PC-9 (cell line): ENCODE results near the gene GIMAP1. TPM values are rescaled to one million over a fixed set of nuclear protein-coding genes. Genes with fewer than 3 reads are reported as not detected.
"Not testable (repeated sequence)": the region's sequence is repeated elsewhere in the genome, so short reads cannot be mapped to it uniquely, and the experiment has no call there.

Source experiments
- Bru-seq: library from RNA; stranded (reverse); fragments of 400-500 nt; gene quantifications from one replicate; lab custom pipeline; 2021; lab: Mats Ljungman, UMichigan
- BruChase-seq, 2 experiments: library from RNA; stranded (reverse); fragments of 400-500 nt; gene quantifications; one replicate each; lab custom pipeline; 2021; lab: Mats Ljungman, UMichigan
- BruUV-seq: library from RNA; stranded (reverse); fragments of 400-500 nt; replicated peaks from 2 replicates; lab custom pipeline; 2021; lab: Mats Ljungman, UMichigan
- CTCF ChIA-PET: fragments of 300-600 bp; sonication (Branson Sonifier 250); formaldehyde crosslinking; loops from one replicate; lab custom pipeline; 2022; ENCODE audit warnings: antibody characterized with exemption; lab: Charles Lee
- POLR2A ChIA-PET: fragments of 300-600 bp; sonication (Branson Sonifier 250); formaldehyde crosslinking; loops from one replicate; lab custom pipeline; 2022; ENCODE audit warnings: antibody characterized with exemption; ENCODE audit not compliant: unreplicated experiment; lab: Charles Lee
- DNase-seq, 2 experiments: peaks; one replicate each; pipeline versions ENCODE4 v3.0.0 to v3.0.0-alpha.2; 2015 to 2022; ENCODE audit warnings: mixed read lengths in 1 of 2
- H2AFZ ChIP-seq: fragments of 200-600 bp; sonication (generic); 2 replicates; pipeline ENCODE4 v1.8.1; 2017; ENCODE audit warnings: antibody characterized with exemption
- H3F3A ChIP-seq: fragments of 200-600 bp; sonication (generic); 2 replicates; pipeline ENCODE4 v1.8.1; 2017; ENCODE audit warnings: antibody characterized with exemption, mild to moderate bottlenecking, low read depth; ENCODE audit not compliant: insufficient read depth
- H3K27ac ChIP-seq: fragments of 200-600 bp; sonication (generic); 2 replicates; pipeline ENCODE4 v1.6.1; 2016; ENCODE audit warnings: mixed run types
- H3K27me3 ChIP-seq: fragments of 200-600 bp; sonication (generic); 2 replicates; pipeline ENCODE4 v1.6.1; 2016; ENCODE audit warnings: low read depth, mixed run types; ENCODE audit not compliant: insufficient read depth
- H3K36me3 ChIP-seq: fragments of 200-600 bp; sonication (generic); 2 replicates; pipeline ENCODE4 v1.6.1; 2016; ENCODE audit warnings: low read depth, mixed run types
- H3K4me1 ChIP-seq: fragments of 200-600 bp; sonication (generic); replicated peaks from 2 replicates; pipeline ENCODE4 v1.6.1; 2016; ENCODE audit warnings: mixed run types; ENCODE audit not compliant: insufficient read depth
- H3K4me2 ChIP-seq: fragments of 200-600 bp; sonication (generic); 2 replicates; pipeline ENCODE4 v1.6.1; 2017; ENCODE audit warnings: mixed run types
- H3K4me3 ChIP-seq: fragments of 200-600 bp; sonication (generic); 2 replicates; pipeline ENCODE4 v1.6.1; 2016; ENCODE audit warnings: mixed run types
- H3K79me2 ChIP-seq: fragments of 200-600 bp; sonication (generic); 2 replicates; pipeline ENCODE4 v1.6.1; 2017; ENCODE audit warnings: low read depth, mixed run types
- H3K9me2 ChIP-seq: fragments of 200-600 bp; sonication (generic); 2 replicates; pipeline ENCODE4 v1.8.1; 2017; ENCODE audit warnings: mild to moderate bottlenecking; ENCODE audit not compliant: insufficient read depth
- H3K9me3 ChIP-seq: fragments of 200-600 bp; sonication (generic); 2 replicates; pipeline ENCODE4 v1.8.1; 2016; ENCODE audit warnings: low read depth; ENCODE audit not compliant: insufficient read depth
- H4K20me1 ChIP-seq: fragments of 200-600 bp; sonication (generic); 2 replicates; pipeline ENCODE4 v1.8.1; 2017; ENCODE audit not compliant: insufficient read depth
- EZH2 ChIP-seq: fragments of 200-600 bp; sonication (generic); IDR thresholded peaks from 2 replicates; pipeline ENCODE4 v1.8.0; 2017; ENCODE audit warnings: antibody characterized with exemption, low read depth
- intact Hi-C: fragments of 100-400 bp; cut with micrococcal nuclease; formaldehyde crosslinking; loops from one replicate; pipeline ENCODE4 v1.10.0; 2022; ENCODE audit not compliant: unreplicated experiment
- long read RNA-seq: library from polyadenylated mRNA; stranded (forward); transcript quantifications from one replicate; pipeline ENCODE4 v2.0.0, GENCODE V29; 2022
- total RNA-seq: library from RNA; stranded (reverse); gene quantifications from 2 replicates; pipeline ENCODE4 v1.2.3, GENCODE V29; 2021
- TF ChIP-seq, protein P1 (sequence below): fragments of 200-600 bp; sonication (generic); conservative IDR thresholded peaks from 2 replicates; pipeline ENCODE4 v1.6.1; 2017; ENCODE audit warnings: mixed run types, antibody characterized with exemption, mild to moderate bottlenecking, moderate library complexity

GIMAP1 gene
- total RNA-seq (not detected in 2 replicates), Bru-seq, nascent RNA (not detected), BruChase-seq, experiment 1, labeled RNA remaining after a 2-hour chase (not detected), BruChase-seq, experiment 2, labeled RNA remaining after a 6-hour chase (not detected)
- long read RNA-seq, result 0 reads

- H3K9me3 ChIP-seq, result no peaks in the 10 kb centered on the region
- BruUV-seq, result no TSS peak
- H3F3A ChIP-seq, result no peaks in the 10 kb centered on the region
- H3K4me1 ChIP-seq, result no peaks in the 10 kb centered on the region
- no peaks in the 10 kb centered on the region for H4K20me1 ChIP-seq
- no peak within 1 kb of the TSS for H3K4me2 ChIP-seq
- ChIA-PET POLR2A (no interaction called here), CTCF (no interaction called here)
- H2AFZ ChIP-seq, result no peak within 1 kb of the TSS
- H3K36me3 ChIP-seq, result no peaks in the 10 kb centered on the region
- H3K27ac ChIP-seq, result no peak within 1 kb of the TSS
- H3K9me2 ChIP-seq, result no peaks in the 10 kb centered on the region
- H3K4me3 ChIP-seq, result no peak within 1 kb of the TSS
- TF ChIP-seq, protein P1, sequence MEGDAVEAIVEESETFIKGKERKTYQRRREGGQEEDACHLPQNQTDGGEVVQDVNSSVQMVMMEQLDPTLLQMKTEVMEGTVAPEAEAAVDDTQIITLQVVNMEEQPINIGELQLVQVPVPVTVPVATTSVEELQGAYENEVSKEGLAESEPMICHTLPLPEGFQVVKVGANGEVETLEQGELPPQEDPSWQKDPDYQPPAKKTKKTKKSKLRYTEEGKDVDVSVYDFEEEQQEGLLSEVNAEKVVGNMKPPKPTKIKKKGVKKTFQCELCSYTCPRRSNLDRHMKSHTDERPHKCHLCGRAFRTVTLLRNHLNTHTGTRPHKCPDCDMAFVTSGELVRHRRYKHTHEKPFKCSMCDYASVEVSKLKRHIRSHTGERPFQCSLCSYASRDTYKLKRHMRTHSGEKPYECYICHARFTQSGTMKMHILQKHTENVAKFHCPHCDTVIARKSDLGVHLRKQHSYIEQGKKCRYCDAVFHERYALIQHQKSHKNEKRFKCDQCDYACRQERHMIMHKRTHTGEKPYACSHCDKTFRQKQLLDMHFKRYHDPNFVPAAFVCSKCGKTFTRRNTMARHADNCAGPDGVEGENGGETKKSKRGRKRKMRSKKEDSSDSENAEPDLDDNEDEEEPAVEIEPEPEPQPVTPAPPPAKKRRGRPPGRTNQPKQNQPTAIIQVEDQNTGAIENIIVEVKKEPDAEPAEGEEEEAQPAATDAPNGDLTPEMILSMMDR, result no peak
- TF ChIP-seq EZH2, result no peak
- H3K79me2 ChIP-seq, result no peaks in the 10 kb centered on the region
- H3K27me3 ChIP-seq, result peaks cover 60% of the 10 kb centered on the region
- intact Hi-C loops, result no loop called here
- no peak for DNase-seq
These were observed at the start of gene GIMAP1 for GRCh38 chr7:150716368-150716767. TSS of gene GIMAP1 (plus strand) at chr7:150716613. CDS start at chr7:150719048, 2,435 bp downstream.

DNA sequence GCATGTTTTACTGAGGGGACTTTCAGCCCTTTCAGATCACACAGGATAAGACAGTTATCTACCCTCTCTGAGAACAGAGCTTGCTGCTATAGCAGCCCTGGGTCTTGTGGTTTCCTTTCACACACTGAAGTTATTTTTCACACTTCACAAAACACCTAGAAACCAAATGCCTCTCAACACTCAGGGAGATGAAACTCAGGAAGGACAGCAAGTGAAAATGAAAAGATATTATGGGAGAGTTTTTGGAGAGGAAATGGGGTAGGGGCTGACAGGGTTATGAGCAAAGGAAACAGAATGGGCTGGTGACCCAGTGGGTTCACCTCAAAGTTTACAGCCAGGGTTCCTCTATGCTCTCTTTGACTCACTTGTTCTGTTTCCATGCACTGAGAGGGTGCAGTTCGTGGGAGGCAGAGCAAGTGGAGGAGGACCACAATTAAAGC is 47.9 kb upstream of the GIMAP1 start:
- ChIA-PET CTCF (no interaction called here), POLR2A (no interaction called here)
- no peak overlapping the region for H3K27ac ChIP-seq
- H4K20me1 ChIP-seq, result no peaks in the 10 kb centered on the region
- BruUV-seq, result no TSS peak
- peaks cover 9% of the 10 kb centered on the region; the same call in 1 of the 2 replicates for H3K27me3 ChIP-seq
- H3K4me2 ChIP-seq, result no peak overlapping the region
- H2AFZ ChIP-seq, result no peak overlapping the region
- no peaks in the 10 kb centered on the region for H3K4me1 ChIP-seq
- no peak overlapping the region for H3K4me3 ChIP-seq
- no peak for TF ChIP-seq EZH2
- TF ChIP-seq, protein P1, result no peak
- H3K9me2 ChIP-seq, result no peaks in the 10 kb centered on the region
- H3K36me3 ChIP-seq, result no peaks in the 10 kb centered on the region
- intact Hi-C loops, result no loop called here
- H3K79me2 ChIP-seq, result no peaks in the 10 kb centered on the region
- no peaks in the 10 kb centered on the region for H3K9me3 ChIP-seq
- H3F3A ChIP-seq, result no peaks in the 10 kb centered on the region
- no peak for DNase-seq

DNA sequence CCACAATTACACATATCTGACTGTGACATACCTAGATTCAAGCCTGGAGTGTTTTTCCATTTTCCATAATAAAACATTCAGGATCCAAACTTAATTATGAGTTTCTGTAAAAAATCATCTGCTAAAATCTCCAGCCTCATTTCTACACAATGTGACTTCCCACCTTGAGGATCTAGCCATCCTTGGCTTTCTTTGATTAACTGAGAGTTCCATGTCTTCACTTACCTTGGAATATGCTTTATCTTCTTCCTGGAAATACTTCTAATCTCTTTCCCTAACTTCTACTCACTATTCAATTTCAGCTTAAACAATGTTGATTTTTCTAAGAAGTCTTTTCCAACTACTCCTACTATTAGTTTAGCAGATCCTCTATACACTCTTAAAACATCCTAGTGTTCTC is 47.4 kb upstream of the GIMAP1 start:
- no peak overlapping the region for H3K4me2 ChIP-seq
- H3K4me3 ChIP-seq, result no peak overlapping the region
- H3K9me3 ChIP-seq, result no peaks in the 10 kb centered on the region
- ChIA-PET CTCF (no interaction called here), POLR2A (no interaction called here)
- H3K9me2 ChIP-seq, result no peaks in the 10 kb centered on the region
- no peaks in the 10 kb centered on the region for H3K4me1 ChIP-seq
- no peak overlapping the region for H3K27ac ChIP-seq
- H3K27me3 ChIP-seq, result peaks cover 9% of the 10 kb centered on the region; the same call in 1 of the 2 replicates
- H3F3A ChIP-seq, result no peaks in the 10 kb centered on the region
- H3K79me2 ChIP-seq, result no peaks in the 10 kb centered on the region
- DNase-seq, result no peak
- BruUV-seq, result no TSS peak
- H2AFZ ChIP-seq, result no peak overlapping the region
- H3K36me3 ChIP-seq, result no peaks in the 10 kb centered on the region
- H4K20me1 ChIP-seq, result no peaks in the 10 kb centered on the region
- intact Hi-C loops, result no loop called here
- TF ChIP-seq, protein P1, result no peak
- TF ChIP-seq EZH2, result no peak

DNA sequence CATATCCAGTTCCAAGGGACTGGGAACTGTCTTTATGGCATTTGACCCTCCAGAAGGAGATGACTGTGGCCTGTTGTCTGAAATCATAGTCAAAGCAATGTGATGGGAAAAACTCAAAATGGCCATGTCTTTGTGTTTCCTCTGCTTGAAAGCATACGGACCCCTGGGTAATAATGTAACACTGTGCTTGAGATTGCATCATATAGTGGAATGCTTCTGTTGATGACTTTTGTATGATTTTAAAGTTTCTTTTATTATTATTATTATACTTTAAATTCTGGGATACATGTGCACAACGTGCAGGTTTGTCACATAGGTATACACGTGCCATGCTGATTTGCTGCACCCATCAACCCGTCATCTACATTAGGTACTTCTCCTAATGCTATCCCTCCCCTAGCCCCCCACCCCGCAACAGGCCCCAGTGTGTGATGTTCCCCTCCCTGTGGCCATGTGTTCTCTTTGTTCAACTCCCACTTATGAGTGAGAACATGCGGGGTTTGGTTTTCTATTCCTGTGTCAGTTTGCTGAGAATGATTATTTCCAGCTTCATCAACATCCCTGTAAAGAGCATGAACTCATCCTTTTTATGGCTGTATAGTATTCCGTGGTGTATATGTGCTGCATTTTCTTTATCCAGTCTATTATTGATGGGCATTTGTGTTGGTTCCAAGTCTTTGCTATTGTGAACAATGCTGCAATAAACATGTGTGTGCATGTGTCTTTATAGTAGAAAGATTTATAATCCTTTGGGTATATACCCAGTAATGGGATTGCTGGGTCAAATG is 44.4 kb upstream of the GIMAP1 start:
- DNase-seq, H3K27ac ChIP-seq, H4K20me1 ChIP-seq, H3K36me3 ChIP-seq, H2AFZ ChIP-seq, intact Hi-C loops, H3K79me2 ChIP-seq, H3K4me1 ChIP-seq, POLR2A ChIA-PET, H3K9me2 ChIP-seq, CTCF ChIA-PET, H3K9me3 ChIP-seq, H3K4me3 ChIP-seq, H3K4me2 ChIP-seq, BruUV-seq, H3F3A ChIP-seq, H3K27me3 ChIP-seq: not testable (repeated sequence)
